ENCODE measurements around the gene PARP4.
"Not testable (repeated sequence)": the region's sequence is repeated elsewhere in the genome, so short reads cannot be mapped to it uniquely, and the experiment has no call there.

PARP4 gene

DNA sequence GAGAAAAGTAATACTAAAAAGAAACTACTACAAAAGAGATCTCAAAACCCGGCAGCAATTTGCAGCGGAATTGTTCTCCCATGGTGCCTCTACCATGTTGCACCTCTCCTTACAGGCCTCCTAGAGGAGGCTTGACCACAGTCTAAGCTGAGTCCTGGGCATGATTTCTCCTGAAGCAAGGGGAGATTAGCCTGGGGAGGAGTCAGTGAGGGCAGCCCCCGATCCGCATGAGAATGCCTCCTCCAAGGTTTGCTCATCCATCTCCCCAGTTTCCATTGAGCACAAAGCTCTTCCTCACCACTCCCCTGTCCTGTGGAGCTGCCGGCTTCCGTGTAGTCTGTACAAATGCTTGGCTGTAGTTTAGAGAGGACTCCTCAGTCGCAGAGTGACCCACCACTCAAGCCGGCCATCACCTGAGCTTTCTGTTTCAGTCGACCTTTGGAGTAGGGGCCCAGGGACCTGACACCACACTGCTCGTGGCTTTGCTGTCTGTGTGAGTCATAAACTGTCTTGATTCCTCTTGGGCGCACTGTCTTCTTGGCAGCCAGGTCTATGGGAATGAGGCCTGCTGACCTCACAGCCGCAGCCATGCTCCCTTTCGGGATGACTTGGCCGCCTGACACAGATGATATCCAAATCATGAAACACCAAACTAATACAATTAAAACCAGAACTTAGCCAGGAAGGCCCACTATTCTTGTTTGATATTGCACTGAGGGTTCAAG lies 130.9 kb downstream of the PARP4 start:
- no peak for DNase-seq
- intact Hi-C loops (cut with DNase I): no loop called here

- DNase-seq; intact Hi-C loops (cut with DNase I): not testable (repeated sequence)
Measured at GRCh38 chr13:24380881-24381280, 131.7 kb downstream of the PARP4 start.

DNA sequence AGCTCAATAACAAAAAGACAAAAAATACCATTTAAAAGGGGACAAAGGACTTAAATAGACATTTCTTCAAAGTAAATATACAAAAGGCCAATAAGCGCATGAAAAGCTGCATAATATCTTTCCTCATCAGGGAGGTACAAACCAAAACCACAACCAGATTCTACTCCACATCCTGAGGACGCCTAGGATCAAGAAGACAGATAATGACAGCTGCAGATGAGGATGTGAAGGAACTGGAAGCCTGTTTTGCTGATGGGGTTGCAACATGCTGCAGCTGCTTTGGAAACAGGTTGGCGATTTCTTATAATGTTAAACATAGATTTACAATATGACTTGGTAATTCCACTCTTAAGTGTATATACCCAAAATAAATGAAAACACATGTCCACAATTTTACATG lies 132.4 kb downstream of the PARP4 start:
- intact Hi-C loops (cut with DNase I); DNase-seq: not testable (repeated sequence)

GRCh38 chr13:24371273-24371672 lies 141.3 kb downstream of the PARP4 start:
- intact Hi-C loops (cut with DNase I); DNase-seq: not testable (repeated sequence)
